ENCODE measurements around the gene TXLNB.
"Not testable (repeated sequence)": the region's sequence is repeated elsewhere in the genome, so short reads cannot be mapped to it uniquely, and the experiment has no call there.

The TXLNB gene

DNA sequence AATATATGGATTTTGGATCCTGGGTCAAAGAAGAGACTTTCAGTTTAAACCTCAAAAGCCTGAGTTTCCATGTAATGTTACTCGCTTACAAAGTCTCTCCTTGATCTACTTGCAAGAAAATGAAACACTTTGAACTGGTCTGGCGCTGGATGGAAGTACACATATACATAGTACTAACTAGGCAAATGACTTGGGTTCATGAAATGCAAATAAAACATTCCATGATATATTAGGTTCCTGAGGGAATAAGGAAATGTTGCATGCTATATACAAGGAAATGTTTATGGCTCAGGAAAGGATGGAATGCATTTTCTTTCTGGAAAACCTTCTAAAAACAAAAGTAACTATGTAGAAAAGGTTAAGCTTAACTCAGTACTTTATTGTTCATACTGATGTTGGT is 11.4 kb upstream of the TXLNB start:
- in situ Hi-C loops (cut with MboI; ENCODE audit: low pct_unique_long_range_greater_than_20kb, low sequenced_read_pairs, unreplicated experiment), result no loop called here
- DNase-seq (ENCODE audit: low spot score), result no peak
- TF ChIP-seq, protein P1, sequence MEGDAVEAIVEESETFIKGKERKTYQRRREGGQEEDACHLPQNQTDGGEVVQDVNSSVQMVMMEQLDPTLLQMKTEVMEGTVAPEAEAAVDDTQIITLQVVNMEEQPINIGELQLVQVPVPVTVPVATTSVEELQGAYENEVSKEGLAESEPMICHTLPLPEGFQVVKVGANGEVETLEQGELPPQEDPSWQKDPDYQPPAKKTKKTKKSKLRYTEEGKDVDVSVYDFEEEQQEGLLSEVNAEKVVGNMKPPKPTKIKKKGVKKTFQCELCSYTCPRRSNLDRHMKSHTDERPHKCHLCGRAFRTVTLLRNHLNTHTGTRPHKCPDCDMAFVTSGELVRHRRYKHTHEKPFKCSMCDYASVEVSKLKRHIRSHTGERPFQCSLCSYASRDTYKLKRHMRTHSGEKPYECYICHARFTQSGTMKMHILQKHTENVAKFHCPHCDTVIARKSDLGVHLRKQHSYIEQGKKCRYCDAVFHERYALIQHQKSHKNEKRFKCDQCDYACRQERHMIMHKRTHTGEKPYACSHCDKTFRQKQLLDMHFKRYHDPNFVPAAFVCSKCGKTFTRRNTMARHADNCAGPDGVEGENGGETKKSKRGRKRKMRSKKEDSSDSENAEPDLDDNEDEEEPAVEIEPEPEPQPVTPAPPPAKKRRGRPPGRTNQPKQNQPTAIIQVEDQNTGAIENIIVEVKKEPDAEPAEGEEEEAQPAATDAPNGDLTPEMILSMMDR (IDR thresholded peaks at IDR 0.05; ENCODE audit: extremely low read depth, insufficient read depth, missing control alignments), result no peak

DNA sequence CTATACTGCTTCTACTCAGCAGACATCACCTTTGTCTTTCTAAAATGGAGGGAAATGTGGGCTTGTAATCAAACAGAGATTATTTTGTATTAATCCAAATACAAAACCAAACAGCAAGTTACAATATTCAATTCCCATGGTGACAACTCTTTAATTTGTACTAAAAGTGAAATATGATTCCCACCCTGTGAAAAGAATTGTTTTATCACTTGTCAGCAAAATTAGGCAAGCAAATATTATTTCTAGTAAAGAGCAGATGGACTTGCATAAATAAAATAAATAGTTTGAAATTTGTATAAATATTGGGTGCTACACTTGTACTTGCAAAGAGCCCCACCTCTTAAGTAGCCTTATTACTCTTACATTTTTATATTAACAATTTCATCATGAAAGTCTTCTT is 6.1 kb upstream of the TXLNB start:
- no peak for DNase-seq (ENCODE audit: low spot score)
- TF ChIP-seq, protein P1 (IDR thresholded peaks at IDR 0.05; ENCODE audit: extremely low read depth, insufficient read depth, missing control alignments), result no peak
- in situ Hi-C loops (cut with MboI; ENCODE audit: low pct_unique_long_range_greater_than_20kb, low sequenced_read_pairs, unreplicated experiment), result no loop called here

DNA sequence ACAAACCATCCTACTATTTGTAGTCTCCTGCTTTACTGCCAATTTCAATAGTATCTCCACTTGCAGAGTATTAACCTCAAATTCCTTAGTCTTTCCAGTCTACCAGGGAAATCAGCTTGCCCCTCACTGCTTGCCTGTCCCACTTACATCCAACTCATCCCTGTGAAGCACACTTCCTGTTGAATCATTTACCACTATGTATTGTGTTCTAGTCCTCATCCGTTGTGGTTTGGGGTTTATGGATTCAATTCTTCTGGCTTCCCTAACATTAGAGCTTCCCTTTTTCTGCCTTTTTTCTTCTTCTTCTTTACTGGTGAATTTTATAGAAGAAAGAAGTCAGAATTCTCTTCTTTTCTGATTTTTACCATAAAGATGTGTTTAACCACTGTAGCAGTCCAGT is 5.1 kb upstream of the TXLNB start:
- in situ Hi-C loops (cut with MboI; ENCODE audit: low pct_unique_long_range_greater_than_20kb, low sequenced_read_pairs, unreplicated experiment), result no loop called here
- DNase-seq (ENCODE audit: low spot score), result no peak
- TF ChIP-seq, protein P1 (IDR thresholded peaks at IDR 0.05; ENCODE audit: extremely low read depth, insufficient read depth, missing control alignments), result no peak

DNA sequence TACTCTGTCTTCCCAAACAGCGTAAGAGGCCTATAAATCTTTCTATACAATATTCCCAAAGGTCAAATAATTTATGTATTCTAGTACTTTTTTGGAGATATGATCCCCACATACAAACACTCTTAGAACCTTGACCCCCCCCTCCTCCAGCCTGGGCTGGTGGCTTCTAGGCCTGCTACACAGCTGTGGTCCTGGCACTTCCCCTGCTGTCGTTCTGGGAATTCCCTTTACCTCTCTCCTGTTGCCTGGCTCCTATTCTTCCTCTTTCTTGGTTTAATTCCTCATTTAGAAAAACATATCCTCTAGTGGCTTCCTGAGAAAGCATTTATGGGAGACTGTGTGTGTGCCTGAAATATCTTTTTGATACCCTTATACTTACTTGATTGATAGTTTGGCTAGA is 4.1 kb upstream of the TXLNB start:
- in situ Hi-C loops (cut with MboI; ENCODE audit: low pct_unique_long_range_greater_than_20kb, low sequenced_read_pairs, unreplicated experiment), result no loop called here
- TF ChIP-seq, protein P1 (IDR thresholded peaks at IDR 0.05; ENCODE audit: extremely low read depth, insufficient read depth, missing control alignments), result no peak

DNA sequence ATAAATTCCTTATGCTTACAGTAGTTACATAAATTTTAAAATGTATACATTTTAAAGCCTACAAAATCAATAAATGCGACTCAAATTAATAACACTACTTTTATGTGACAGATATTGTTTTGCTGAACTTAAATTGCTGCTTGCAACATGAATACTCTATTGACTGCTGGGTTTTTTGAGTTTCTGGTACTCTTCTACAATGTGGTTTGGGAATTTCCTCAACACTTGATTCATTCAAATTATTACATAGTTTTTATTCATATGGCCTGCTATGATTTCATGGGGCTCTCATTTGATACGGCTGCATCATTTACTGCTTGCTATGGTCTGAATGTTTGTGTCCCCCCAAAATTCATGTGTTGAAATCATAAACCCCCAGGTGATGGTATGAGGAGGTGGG is 2.3 kb upstream of the TXLNB start:
- TF ChIP-seq, protein P1 (IDR thresholded peaks at IDR 0.05; ENCODE audit: extremely low read depth, insufficient read depth, missing control alignments), result no peak
- DNase-seq (ENCODE audit: low spot score), result no peak
- in situ Hi-C loops (cut with MboI; ENCODE audit: low pct_unique_long_range_greater_than_20kb, low sequenced_read_pairs, unreplicated experiment), result no loop called here

More for the DNA sequence above, 4.1 kb upstream of the TXLNB start:
- DNase-seq (ENCODE audit: low spot score), result no peak

DNA sequence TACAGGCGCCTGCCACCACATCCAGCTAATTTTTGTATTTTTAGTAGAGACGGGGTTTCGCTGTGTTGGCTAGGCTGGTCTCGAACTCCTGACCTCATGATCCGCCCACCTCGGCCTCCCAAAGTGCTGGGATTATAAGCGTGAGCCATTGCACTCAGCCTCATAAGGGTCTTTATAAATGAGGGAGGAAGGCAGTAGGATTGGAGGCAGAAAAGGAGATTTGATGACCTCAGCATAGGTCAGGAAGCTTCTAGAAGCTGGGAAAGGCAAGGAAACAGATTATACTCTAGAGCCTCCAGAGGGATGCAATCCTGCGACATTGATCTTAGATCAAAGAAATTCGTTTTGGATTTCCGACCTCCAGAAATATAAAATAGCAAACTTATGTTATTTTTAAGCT is 1.4 kb upstream of the TXLNB start:
- in situ Hi-C loops (cut with MboI; ENCODE audit: low pct_unique_long_range_greater_than_20kb, low sequenced_read_pairs, unreplicated experiment); DNase-seq (ENCODE audit: low spot score): not testable (repeated sequence)

DNA sequence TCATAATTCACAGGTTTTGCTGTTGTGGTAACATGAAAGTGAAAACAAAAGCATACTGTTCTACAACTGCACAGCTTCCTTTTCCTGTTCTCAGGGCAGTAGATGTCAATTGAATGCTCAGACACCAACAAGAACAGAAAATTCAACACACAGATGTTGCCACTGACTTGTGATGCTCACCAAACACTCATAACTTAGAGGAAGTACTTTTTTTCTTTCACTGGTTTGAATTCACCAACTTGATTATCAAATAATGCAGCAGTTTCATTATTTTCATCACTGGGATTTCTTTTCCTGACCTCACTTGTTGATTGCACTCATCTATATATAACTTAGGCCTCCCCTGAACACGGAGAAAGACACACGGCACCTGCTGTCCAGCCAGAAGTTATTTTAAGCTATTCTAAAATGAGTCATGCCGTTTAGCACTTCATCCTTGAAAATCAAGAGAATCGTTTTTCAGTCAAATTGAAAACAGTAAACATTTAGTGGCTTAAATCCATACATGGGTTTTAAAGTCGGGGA is 949 bp downstream of the TXLNB start:
- peak; percentile 79 for DNase-seq (ENCODE audit: low spot score)
- in situ Hi-C loops (cut with MboI; ENCODE audit: low pct_unique_long_range_greater_than_20kb, low sequenced_read_pairs, unreplicated experiment), result no loop called here
- TF ChIP-seq, protein P1 (IDR thresholded peaks at IDR 0.05; ENCODE audit: extremely low read depth, insufficient read depth, missing control alignments), result no peak
